GM19372 (cell line): Measurements from ENCODE around the gene CIAO1.
A peak's percentile ranks its signal among the peaks of the same experiment; 100 is the strongest.
"Not testable (repeated sequence)": the region's sequence is repeated elsewhere in the genome, so short reads cannot be mapped to it uniquely, and the experiment has no call there.

Experiments
- ATAC-seq: cut with Tn5 transposase; IDR thresholded peaks from one replicate; pipeline ENCODE4 v1.9.1; 2021; ENCODE audit warnings: mild to moderate bottlenecking, low read depth, moderate library complexity; ENCODE audit not compliant: unreplicated experiment

Gene CIAO1

DNA sequence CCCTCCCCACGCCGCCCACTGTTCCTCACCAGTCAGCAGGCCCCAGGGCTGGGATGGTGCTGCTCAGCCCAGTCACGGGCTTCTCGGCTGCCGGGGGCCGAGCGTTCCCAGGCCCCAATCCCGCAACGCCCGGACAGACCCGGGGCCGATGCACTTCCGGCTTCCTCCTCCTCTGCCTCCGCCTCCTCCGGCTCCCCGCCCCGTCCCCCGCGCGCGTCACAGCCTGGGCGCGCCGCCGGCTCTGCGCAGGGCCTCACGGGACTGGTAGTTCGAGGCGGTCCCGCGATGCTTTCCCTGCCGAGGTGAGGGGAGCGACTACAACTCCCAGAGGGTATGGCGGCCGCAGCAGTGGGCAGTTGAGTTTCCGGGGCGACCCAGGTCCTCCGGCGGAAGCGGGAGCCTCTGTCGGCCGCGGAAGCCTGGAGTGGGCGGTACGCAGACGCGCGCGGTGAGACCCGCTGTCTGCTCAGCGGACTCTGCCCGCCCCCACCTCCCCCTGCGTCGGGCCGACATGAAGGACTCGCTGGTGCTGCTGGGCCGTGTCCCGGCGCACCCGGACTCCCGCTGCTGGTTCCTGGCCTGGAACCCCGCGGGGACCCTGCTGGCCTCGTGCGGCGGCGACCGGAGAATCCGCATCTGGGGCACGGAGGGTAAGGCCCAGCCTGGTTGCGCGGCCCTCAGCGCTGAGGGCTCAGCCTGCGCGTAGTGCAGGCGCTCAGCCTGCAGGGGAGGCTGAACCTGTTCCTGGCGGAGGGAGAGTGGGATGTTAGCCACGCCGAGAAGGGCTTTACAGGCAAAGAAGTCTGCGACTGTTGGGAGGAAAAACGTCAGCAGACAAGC, at the start of gene CIAO1, which contains the start of gene TMEM127:
Gene CIAO1, plus strand, starts transcription at position 386 of the 840 bp plus-strand sequence. Its CDS starts 126 bp downstream, at position 512.
Gene TMEM127, minus strand, starts transcription at position 158 of the 840 bp plus-strand sequence. CDS start 616 bp downstream, outside the sequence.
- peak; percentile 94 for ATAC-seq

DNA sequence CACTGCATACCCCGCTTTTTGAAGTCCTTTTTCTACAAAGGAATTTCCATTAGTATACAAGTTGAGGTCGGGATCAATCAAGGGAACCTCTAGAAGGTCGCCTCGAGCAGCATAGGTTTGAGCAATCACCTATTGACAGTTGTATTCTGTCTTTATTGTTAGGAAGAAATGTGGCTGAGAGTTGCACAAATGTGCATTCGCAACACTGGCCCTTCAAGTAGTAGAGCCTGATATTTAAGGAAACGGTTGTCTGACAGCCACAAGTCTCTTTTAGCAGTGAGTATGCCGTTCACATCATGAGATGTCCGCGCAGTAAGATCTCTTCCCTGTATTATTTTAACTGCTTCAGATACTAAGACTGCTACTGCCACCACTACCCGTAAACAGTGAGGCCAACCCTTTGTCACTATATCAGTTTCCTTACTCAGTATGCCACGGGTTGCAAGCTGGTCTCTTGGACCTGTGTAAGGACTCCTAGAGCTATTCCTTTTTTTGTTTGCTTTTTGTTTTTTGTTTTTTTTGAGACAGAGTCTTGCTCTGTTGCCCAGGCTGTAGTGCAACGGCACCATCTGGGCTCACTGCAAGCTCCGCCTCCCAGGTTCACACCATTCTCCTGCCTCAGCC, 47.4 kb upstream of the CIAO1 start:
- ATAC-seq = no peak

DNA sequence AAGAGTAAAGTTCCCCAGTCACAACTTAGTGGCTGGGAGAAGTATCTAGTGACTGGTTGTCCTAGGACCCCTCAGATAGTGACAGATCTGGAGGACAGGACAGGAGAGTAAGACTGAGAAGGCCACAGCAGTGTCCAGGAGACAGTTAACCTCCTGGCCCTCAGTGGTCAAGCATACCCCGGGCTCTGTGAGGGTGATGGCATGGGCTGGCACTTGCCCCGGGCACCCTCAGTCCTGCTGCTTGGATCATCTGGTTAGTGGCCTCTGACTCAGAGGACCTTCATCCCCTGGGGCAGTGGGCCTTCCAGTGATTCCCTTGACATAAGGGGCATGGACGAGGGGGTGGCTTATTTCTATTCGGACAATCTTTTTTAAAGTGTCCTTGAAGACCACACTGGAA, 46.1 kb upstream of the CIAO1 start:
- not testable (repeated sequence) for ATAC-seq

DNA sequence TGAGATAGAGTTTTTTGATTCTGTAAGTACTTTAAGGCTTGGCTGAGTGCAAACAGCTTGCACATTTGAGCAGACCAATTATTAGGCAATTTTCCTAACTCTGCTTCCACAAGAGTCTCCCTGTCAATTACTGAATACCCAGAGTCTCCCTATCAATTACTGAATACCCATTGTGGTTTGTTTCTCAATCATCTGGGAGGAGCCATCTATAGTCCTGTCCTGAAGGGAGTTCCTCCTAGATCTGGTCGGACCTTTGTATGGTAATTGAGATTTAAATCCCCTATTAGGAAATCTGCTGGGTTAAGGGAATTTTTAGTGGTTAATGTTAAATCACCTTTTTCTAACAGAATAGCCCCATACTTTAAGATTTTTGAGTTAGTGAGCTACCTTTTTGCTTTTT, 44.9 kb upstream of the CIAO1 start:
- not testable (repeated sequence) for ATAC-seq

DNA sequence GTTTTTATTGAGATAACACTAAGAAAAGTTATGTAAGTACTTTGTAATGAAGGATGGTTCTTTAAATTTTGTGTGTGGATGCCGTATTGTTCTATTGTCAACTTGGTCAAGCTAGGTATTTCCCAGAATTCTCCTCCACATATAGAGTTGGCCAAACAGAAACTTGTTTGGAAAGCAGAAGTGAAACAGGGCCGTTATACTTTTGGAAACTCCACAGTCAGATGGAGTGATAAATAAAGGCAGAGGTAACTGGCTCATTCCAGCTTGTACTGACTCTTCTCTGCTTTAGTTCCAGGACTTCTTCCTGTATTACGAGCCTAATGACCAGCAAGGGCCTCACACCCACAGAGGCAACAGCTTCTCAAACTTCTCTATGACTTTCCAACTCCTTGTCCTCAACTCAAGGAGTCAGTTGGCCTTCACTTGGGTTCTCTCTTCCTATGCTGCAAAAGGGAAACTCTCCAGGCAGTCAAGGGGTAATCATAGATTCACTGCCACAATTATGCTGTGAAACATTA, 41.0 kb upstream of the CIAO1 start:
- peak; percentile 87 for ATAC-seq

DNA sequence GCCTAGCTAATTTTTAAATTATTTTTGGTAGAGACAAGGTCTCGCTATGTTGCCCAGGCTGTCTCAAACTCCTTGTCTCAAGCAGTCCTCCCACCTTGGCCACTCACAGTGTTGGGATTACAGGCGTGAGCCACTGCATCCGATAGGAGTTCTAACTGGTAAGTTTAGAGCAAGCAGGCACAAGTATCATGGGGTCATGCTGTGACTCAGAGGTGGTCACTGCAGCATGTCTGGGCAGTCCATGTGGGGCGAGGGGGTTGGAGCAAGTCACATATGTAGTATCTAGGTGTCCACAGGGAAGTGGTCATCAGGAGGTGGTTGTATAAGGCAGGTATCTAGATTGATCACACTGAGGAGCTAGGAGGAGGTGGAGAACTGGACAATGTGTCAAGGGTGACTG, 34.7 kb upstream of the CIAO1 start:
- no peak for ATAC-seq

DNA sequence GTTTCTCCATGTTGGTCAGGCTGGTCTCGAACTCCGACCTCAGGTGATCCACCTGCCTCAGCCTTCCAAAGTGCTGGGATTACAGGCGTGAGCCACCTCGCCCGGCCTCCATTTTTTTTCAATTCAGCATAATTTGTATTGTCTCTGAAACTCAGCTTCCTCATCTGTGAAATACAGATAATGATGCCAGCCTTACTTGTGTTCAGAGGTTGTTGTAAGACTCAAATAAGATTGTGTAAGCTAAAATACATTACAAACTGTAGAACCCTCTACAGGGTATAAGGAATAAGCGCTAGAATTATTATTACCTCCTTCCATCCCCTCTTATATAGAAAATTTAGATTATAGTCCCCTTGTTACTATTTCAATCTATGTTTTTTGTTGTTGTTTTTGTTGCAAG, 32.6 kb upstream of the CIAO1 start:
- ATAC-seq = no peak

DNA sequence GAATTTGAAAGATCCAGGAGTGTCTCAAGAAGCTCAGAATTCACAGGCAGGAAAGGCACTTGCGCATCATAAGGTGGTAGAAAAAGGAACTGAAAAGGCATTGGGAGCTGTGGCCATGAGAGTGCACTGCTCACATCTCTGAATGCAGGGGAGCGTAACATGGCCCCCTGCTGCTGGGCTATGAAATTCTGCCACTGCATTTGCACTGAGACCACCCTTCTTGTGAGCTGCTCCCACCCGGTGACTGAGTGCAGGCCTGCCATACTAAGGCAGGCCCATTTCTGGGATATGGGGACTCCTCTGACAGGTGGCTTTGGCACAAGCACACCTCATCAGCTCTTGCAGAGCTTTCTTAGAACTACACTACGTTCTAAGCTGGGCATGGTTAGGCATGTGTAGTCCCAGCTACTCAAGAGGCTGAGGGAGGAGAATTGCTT, 32.1 kb upstream of the CIAO1 start:
- peak; percentile 81 for ATAC-seq

DNA sequence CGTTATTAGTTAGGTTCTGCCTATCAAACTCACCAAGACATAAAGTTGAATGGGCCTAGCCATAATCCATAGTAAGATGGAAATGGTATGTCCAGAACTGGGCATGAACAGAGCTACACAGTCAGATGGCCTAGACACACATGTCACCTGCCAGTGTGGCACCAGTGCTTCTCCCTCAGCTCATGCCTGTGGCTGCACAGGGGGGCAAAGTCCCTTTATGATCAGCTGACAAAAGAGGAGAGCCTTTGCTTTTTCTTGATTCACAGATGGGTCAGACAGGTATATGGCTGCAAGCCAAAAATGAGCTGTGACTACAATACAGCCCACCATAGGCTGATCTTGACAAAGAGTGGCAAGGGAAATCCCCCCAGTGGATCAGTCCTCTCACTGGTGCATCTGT, 29.1 kb upstream of the CIAO1 start:
- ATAC-seq = no peak

DNA sequence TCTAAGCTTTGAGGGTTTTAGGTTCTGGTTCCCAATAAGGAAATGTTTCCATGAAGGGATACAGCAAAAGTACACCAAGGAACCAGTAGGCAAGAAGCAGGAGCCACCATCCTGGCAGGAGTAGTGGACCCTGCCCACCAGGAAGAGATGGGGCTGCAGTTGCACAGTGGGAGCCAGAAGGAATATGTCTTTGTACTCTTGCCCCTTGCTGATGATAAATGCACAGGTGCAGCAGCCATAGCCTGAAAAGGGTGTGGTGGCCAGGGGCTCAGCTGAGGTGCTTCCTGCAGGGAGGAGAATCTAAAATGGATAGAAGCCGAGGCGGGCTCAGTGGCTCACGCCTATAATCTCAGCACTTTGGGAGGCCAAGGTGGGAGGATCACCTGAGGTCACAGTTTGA, 27.8 kb upstream of the CIAO1 start:
- ATAC-seq = no peak

DNA sequence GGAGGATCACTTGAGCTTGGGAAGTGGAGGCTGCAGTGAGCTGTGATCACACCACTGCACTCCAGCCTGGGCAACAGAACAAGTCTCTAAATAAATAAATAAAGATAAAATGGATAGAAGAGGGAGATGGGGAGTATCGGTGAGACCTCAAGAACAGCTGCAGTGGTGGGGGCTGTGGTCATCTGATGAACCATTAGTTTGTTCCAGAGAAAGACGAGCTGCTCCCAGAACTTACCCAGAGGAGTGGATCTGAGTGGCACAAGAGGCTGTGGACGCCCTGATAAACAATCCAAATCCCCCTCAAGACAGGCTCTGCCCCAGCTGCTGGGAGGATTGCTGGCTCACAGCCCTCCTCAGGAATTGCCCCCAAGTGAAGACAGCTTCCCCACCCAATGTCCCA, 26.9 kb upstream of the CIAO1 start:
- ATAC-seq = no peak

DNA sequence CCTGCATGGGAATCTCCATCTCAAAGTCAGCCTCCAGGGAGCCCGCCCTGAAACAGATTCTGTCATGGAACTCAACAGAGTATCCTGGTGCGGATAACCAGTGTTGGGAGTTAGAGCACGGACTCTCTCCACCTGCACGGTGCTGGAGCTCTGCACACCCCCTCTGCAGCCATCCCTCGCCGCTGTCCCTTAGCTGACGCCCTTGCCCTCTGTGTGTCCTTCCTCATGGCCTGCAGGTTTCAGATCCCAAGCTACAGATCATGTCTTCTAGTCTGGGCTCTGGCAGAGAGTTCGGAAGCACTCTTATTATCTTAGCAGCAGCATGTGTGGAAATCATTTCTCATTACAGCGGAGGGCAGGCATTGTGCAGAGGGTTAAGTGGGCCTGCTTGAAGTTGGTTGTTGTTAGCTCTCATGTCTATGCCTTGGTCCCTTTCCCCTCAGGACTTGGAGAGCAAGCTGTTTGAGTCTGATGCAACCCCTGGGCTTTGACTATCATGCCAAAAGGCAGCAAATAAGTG, 26.2 kb upstream of the CIAO1 start:
- ATAC-seq = no peak

DNA sequence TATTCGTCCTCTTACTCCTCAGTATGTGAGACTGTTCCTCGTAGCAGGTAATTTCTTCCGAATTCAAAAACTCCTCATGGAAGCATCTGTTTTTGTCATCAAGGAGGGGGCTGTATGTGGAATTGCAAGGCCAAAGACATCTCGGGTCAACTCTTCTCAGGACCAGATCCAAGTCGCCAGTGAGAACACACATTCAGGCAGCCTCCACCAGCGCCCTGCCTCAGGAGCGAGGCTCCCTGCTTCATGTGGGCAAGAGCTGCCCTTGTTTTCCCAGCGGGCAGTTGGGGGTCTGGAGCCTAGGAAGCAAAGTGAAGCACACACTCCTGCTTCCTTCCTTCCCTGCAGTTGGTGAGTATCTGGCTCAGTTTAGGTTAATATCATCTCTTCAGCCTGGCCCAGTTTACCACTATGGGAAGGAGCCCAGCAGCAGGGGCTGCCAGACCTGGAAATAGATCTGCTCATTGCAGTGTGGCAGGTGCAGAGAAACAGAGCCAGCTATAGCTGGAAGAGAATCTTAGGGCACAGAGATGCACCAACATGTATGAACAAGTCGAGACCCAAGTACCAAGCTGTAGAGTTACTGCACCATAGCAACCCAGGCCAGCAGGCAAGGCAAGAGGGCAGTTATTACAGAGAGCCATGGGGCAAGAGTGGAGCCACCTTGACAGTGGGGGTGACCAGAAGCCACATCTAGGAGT, 25.5 kb upstream of the CIAO1 start:
- ATAC-seq = no peak

DNA sequence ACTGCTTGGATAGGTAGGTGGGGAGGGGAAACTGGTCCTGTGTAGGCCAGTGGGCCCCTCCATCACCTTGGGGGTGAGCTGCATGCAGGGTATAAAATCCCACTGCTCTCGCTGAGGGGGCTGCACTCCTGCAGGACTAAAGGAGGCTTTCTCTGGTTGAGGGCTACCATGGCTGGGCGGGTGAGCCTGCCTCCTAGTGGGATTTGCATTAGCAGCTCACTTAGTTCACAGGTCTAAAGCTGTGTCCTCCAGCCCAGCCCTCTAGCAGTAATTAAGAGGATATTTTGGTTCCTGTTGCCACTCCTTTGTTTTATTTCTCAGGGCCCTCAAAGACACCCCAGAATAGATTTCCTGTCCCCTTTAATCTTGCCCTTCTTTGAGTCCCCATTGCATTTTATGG, 24.8 kb upstream of the CIAO1 start:
- no peak for ATAC-seq

DNA sequence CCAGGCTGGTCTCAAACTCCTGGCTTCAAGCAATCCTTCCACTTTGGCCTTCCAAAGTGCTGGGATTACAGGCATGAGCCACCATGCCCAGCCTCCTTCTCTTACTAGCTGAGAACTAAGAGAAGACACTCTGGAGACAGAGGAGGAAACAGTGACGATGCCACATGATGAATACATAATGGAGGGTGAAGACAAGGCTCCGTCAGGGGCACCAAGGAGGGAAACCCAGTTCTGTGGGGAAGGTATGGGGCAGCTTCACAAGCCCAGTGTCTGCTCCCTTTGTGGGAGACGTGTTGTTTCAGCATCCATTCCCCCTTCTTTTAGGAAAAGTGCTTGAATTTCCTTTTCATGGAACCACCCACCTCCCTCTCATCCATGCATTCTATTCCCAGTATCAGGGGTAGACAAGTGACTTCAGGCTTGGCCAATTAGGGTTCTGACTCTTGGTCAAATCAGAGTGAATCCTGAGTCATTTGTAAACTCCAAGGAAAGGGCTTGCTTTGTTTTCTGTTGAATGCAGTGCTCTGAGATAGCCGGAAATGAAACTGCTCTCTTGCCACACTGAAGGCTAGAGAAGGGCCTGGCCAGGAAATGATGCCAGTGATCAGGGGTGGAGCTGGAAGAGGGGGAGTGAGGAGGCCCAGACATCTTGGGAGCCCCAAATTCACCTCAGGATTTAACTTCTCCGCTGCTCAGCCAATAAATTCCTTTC, 24.0 kb upstream of the CIAO1 start:
- peak; percentile 81 for ATAC-seq

DNA sequence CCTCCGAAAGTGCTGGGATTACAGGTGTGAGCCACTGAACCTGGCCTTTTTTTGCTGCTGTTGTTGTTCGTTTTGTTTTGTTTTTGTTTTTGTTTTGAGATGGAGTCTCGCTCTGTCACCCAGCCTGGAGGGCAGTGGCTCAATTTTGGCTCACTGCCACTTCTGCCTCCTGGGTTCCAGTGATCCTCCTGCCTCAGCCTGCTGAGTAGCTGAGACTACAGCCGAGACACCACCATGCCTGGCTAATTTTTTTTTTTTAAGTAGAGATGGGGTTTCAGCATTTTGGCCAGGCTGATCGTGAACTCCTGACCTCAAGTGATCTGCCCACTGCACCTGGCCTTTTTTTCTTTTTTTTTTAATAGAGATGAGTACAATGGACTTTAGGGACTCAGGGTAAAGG, 22.2 kb upstream of the CIAO1 start:
- ATAC-seq = no peak

DNA sequence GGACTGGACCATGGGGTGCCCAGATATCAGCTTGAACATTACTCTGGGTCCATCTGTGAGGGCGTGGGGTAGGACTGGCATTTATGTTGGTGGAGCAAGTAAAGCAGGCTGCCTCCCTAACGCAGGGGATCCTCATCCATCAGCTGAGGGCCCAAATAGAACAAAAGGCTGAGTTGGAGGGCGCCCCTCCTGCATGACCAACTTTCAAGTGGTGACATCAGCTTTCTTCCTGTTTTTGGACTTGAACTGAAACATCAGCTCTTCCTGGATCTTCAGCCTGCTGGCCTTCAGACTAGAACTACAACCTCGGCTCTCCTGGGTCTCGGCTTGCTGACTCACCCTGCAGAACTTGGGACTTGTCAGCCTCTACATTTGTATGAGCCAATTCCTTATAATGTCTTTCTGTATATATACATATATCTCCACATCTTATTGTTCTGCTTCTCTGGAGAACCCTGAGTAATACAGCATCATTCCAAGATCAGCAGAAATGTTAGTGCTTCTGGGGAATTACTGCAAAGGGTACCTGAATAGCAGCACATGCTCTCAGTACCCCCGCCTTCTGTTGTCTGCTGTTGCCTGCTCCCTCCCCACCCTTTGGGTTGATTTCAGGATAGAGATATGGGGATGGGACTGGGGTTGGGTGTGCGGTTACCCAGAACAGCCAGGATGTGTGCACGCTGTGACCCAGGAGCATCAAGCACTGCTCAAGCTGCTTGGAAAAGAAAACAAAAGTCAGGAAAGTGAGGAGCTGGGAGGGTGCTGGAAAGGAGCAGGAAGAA, 20.2 kb upstream of the CIAO1 start:
- no peak for ATAC-seq

DNA sequence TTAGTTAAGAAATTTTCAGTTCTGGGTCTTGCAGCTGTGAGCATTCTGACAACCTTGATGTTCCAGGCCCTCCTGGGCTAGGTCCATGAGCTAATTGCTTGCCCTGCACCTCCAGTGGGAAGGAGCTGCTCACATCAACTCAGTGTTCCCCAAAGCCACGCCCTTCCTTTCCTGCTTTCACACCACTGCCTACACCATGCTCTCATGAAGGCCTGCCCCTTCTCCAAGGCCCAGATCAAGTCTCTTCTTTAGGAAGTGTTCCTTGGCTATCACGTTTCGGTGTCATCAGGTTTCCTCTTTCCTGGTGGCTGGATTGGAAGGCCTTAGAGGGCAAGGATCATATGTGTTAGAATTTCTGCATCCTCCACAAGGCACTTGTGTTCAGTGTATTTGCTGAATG, 19.0 kb upstream of the CIAO1 start:
- no peak for ATAC-seq

DNA sequence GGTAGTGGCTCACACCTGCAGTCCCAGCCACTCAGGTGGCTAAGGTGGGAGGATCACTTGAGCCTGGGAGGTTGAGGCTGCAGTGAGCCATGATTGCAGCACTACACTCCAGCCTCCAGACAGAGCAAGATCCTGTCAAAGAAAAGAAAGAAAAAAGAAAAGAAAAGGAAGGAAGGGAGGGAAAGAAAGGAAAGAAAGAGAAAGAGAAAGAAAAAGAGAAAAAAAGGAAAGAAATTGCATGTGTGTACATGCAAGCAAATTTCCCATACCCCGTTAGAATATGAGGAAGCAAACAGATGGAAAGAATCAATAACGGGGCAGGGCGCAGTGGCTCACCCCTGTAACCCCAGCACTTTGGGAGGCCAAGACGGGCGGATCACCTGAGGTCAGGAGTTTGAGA, 18.1 kb upstream of the CIAO1 start:
- no peak for ATAC-seq
